ENCODE data around the gene REX1BD. TPM values are rescaled to one million over a fixed set of nuclear protein-coding genes. Genes with fewer than 3 reads are reported as not detected.

Gene REX1BD
- total RNA-seq, 1 experiment from 2014 or later = 97.1 TPM

- H3K27ac ChIP-seq (ENCODE audit: low read depth, low read length) = peak within 1 kb of the TSS; percentile 82
Measured at GRCh38 chr19:18636969-18637629, 48.5 kb downstream of the REX1BD start, which contains the start of gene KLHL26. TSS of gene KLHL26 (plus strand) at chr19:18637028. CDS start at chr19:18637055, 27 bp downstream.

More at GRCh38 chr19:18636969-18637629, 48.5 kb downstream of the REX1BD start, which contains the start of gene KLHL26:
- no peaks in the 10 kb centered on the region for H3K9me3 ChIP-seq (ENCODE audit: control insufficient read depth in 1 of 2, insufficient read depth in 1 of 2, low read depth in 1 of 2, low read length in 2 of 2)
- H3K27me3 ChIP-seq (ENCODE audit: insufficient read depth, low read length) = no peaks in the 10 kb centered on the region
- DNase-seq (ENCODE audit: low read depth, low spot score) (no peak), ATAC-seq (no peak)
- CTCF ChIA-PET = no interaction called here
- BruUV-seq (replicated peaks) = no TSS peak
- TF ChIP-seq, protein P1, sequence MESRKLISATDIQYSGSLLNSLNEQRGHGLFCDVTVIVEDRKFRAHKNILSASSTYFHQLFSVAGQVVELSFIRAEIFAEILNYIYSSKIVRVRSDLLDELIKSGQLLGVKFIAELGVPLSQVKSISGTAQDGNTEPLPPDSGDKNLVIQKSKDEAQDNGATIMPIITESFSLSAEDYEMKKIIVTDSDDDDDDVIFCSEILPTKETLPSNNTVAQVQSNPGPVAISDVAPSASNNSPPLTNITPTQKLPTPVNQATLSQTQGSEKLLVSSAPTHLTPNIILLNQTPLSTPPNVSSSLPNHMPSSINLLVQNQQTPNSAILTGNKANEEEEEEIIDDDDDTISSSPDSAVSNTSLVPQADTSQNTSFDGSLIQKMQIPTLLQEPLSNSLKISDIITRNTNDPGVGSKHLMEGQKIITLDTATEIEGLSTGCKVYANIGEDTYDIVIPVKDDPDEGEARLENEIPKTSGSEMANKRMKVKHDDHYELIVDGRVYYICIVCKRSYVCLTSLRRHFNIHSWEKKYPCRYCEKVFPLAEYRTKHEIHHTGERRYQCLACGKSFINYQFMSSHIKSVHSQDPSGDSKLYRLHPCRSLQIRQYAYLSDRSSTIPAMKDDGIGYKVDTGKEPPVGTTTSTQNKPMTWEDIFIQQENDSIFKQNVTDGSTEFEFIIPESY (IDR thresholded peaks at IDR 0.05; ENCODE audit: extremely low read depth, insufficient replicate concordance, low read length) = no peak
- TF ChIP-seq POLR2AphosphoS5 (IDR thresholded peaks at IDR 0.05; ENCODE audit: low read depth, low read length) (peak; percentile 70), RAD21 (IDR thresholded peaks at IDR 0.05; ENCODE audit: low read depth) (no peak), ZFX (IDR thresholded peaks at IDR 0.05) (no peak), YY1 (IDR thresholded peaks at IDR 0.05; ENCODE audit: extremely low read depth, insufficient replicate concordance, low read depth, low read length) (peak; percentile 89), EZH2phosphoT487 (IDR thresholded peaks at IDR 0.05; ENCODE audit: borderline replicate concordance) (no peak), FOSL1 (IDR thresholded peaks at IDR 0.05; ENCODE audit: low read depth) (no peak)
- H3K79me2 ChIP-seq (ENCODE audit: insufficient read depth, low read length) = peaks cover 36% of the 10 kb centered on the region
- no peaks in the 10 kb centered on the region for H4K20me1 ChIP-seq (ENCODE audit: insufficient read depth)
- H3K4me1 ChIP-seq (ENCODE audit: control insufficient read depth in 1 of 2, insufficient read depth in 2 of 2, low read length in 2 of 2) = peaks cover 9 to 27% of the 10 kb centered on the region in 2 experiments
- no peaks in the 10 kb centered on the region for H3K9me2 ChIP-seq (ENCODE audit: insufficient read depth)
- peak within 1 kb of the TSS; percentile 99 for H3K4me2 ChIP-seq (ENCODE audit: low read length)
- H3K4me3 ChIP-seq (replicated peaks in 1 of 2; ENCODE audit: low read depth in 1 of 2, low read length in 2 of 2) = peak within 1 kb of the TSS; percentile 92 to 98
- peak within 1 kb of the TSS; percentile 80 for H2AFZ ChIP-seq (ENCODE audit: low read depth, low read length, poor library complexity, severe bottlenecking)
- peak within 1 kb of the TSS; percentile 98 for H3K9ac ChIP-seq (ENCODE audit: low read length)
- intact Hi-C loops (cut with micrococcal nuclease) = loop anchor here (2.0 to 5.0 kb wide), 2 partner anchors 45 to 114 kb away; partner anchors contain the start of gene ELL
- H3K36me3 ChIP-seq (ENCODE audit: control insufficient read depth in 1 of 2, insufficient read depth in 2 of 2, low read length in 2 of 2) = no peaks in the 10 kb centered on the region
- RAD21 ChIA-PET (ENCODE audit: low non-redundant PET in 1 of 2, low total read pairs in 2 of 2, uncharacterized antibody in 2 of 2, unreplicated experiment in 2 of 2) = no interaction called here
- POLR2A ChIA-PET = interaction anchor here (1.1 kb wide), 1 partner anchor 47 kb away, joined by 3 read pairs; no protein-coding TSS in a partner anchor

Data from HCT116 (cell line).